ENCODE data around the gene LUZP1.

The LUZP1 gene

GRCh38 chr1:23135268-23135667 lies 33.4 kb downstream of the LUZP1 start:
- TF ChIP-seq RAD21 (IDR thresholded peaks at IDR 0.05; ENCODE audit: low read depth) (no peak), ZBTB7A (IDR thresholded peaks at IDR 0.05; ENCODE audit: low read depth) (no peak), TAF1 (IDR thresholded peaks at IDR 0.05; ENCODE audit: low read depth) (no peak), TEAD4 (IDR thresholded peaks at IDR 0.05) (no peak), CEBPB (IDR thresholded peaks at IDR 0.05) (no peak), FOXM1 (IDR thresholded peaks at IDR 0.05; ENCODE audit: borderline replicate concordance, low read depth) (no peak), USF1 (IDR thresholded peaks at IDR 0.05) (no peak), EGR1 (IDR thresholded peaks at IDR 0.05) (no peak), REST (IDR thresholded peaks at IDR 0.05; ENCODE audit: low read depth) (no peak), CREB1 (IDR thresholded peaks at IDR 0.05; ENCODE audit: low read depth) (no peak), EP300 (IDR thresholded peaks at IDR 0.05; ENCODE audit: borderline replicate concordance) (no peak), NFIC (IDR thresholded peaks at IDR 0.05) (no peak), TCF12 (IDR thresholded peaks at IDR 0.05; ENCODE audit: low read depth) (no peak), MAX (IDR thresholded peaks at IDR 0.05) (no peak)

- TF ChIP-seq MAX (IDR thresholded peaks at IDR 0.05) (no peak), YY1 (IDR thresholded peaks at IDR 0.05; ENCODE audit: low read depth) (no peak), CEBPB (IDR thresholded peaks at IDR 0.05) (no peak), TCF12 (IDR thresholded peaks at IDR 0.05; ENCODE audit: low read depth) (no peak)
Measured at GRCh38 chr1:23134055-23134454, 34.6 kb downstream of the LUZP1 start.

GRCh38 chr1:23133587-23133986 lies 35.1 kb downstream of the LUZP1 start:
- TF ChIP-seq NFIC (IDR thresholded peaks at IDR 0.05) (no peak), USF1 (IDR thresholded peaks at IDR 0.05) (no peak), FOXM1 (IDR thresholded peaks at IDR 0.05; ENCODE audit: borderline replicate concordance, low read depth) (no peak), TAF1 (IDR thresholded peaks at IDR 0.05; ENCODE audit: low read depth) (no peak), CEBPB (IDR thresholded peaks at IDR 0.05) (no peak), CREB1 (IDR thresholded peaks at IDR 0.05; ENCODE audit: low read depth) (no peak)

GRCh38 chr1:23132033-23132432 lies 36.6 kb downstream of the LUZP1 start:
- TF ChIP-seq CREB1 (IDR thresholded peaks at IDR 0.05; ENCODE audit: low read depth) (no peak), USF1 (IDR thresholded peaks at IDR 0.05) (no peak), YY1 (IDR thresholded peaks at IDR 0.05; ENCODE audit: low read depth) (no peak), TAF1 (IDR thresholded peaks at IDR 0.05; ENCODE audit: low read depth) (no peak), TCF12 (IDR thresholded peaks at IDR 0.05; ENCODE audit: low read depth) (no peak), EP300 (IDR thresholded peaks at IDR 0.05; ENCODE audit: borderline replicate concordance) (no peak), MAX (IDR thresholded peaks at IDR 0.05) (no peak), TEAD4 (IDR thresholded peaks at IDR 0.05) (no peak), RAD21 (IDR thresholded peaks at IDR 0.05; ENCODE audit: low read depth) (no peak)

- TF ChIP-seq CEBPB (IDR thresholded peaks at IDR 0.05) (no peak), TEAD4 (IDR thresholded peaks at IDR 0.05) (no peak), FOXM1 (IDR thresholded peaks at IDR 0.05; ENCODE audit: borderline replicate concordance, low read depth) (no peak), TCF12 (IDR thresholded peaks at IDR 0.05; ENCODE audit: low read depth) (no peak), TAF1 (IDR thresholded peaks at IDR 0.05; ENCODE audit: low read depth) (no peak), USF1 (IDR thresholded peaks at IDR 0.05) (no peak), NFIC (IDR thresholded peaks at IDR 0.05) (no peak), ZBTB7A (IDR thresholded peaks at IDR 0.05; ENCODE audit: low read depth) (no peak), RAD21 (IDR thresholded peaks at IDR 0.05; ENCODE audit: low read depth) (no peak), EP300 (IDR thresholded peaks at IDR 0.05; ENCODE audit: borderline replicate concordance) (no peak), REST (IDR thresholded peaks at IDR 0.05; ENCODE audit: low read depth) (no peak), EGR1 (IDR thresholded peaks at IDR 0.05) (no peak), MAX (IDR thresholded peaks at IDR 0.05) (no peak)
Measured at GRCh38 chr1:23129846-23130245, 38.8 kb downstream of the LUZP1 start.
